HL-60 (cell line): ENCODE measurements around the gene BICD2.

Experiments
- DNase-seq, 2 experiments: peaks; one replicate each; pipeline ENCODE4 v3.0.0-alpha.2; 2010 to 2020; ENCODE audit warnings: low read depth in 1 of 2, low spot score in 1 of 2
- H3K27ac ChIP-seq: fragments of 250-450 bp; sonication (Bioruptor Pico); replicated peaks from 2 replicates; pipeline ENCODE4 v1.5.1; 2020; ENCODE audit warnings: mild to moderate bottlenecking, moderate library complexity
- H3K27me3 ChIP-seq: fragments of 250-450 bp; sonication (Bioruptor Pico); 2 replicates; pipeline ENCODE4 v1.5.1; 2021; ENCODE audit warnings: mild to moderate bottlenecking, moderate library complexity; ENCODE audit not compliant: insufficient read depth, poor library complexity, severe bottlenecking
- H3K4me3 ChIP-seq: replicated peaks from 2 replicates; pipeline ENCODE4 v1.5.1; 2011; ENCODE audit warnings: mild to moderate bottlenecking, control low read depth, low read length; ENCODE audit not compliant: insufficient read depth
- CTCF ChIP-seq: IDR thresholded peaks from one replicate; pipeline ENCODE4 v1.5.1; 2011; ENCODE audit warnings: low read length, control low read depth, inconsistent platforms; ENCODE audit not compliant: insufficient read depth
- GABPA ChIP-seq: IDR thresholded peaks from 2 replicates; pipeline ENCODE4 v1.6.1; 2012; ENCODE audit warnings: low read depth
- POLR2AphosphoS5 ChIP-seq: IDR thresholded peaks from 2 replicates; pipeline ENCODE4 v1.6.1; 2012; ENCODE audit warnings: low read depth
- REST ChIP-seq: IDR thresholded peaks from 2 replicates; pipeline ENCODE4 v1.6.1; 2012; ENCODE audit warnings: low read depth; ENCODE audit not compliant: insufficient replicate concordance
- SPI1 ChIP-seq: IDR thresholded peaks from 2 replicates; pipeline ENCODE4 v1.6.1; 2012; ENCODE audit warnings: low read depth, mild to moderate bottlenecking, borderline replicate concordance

Gene BICD2

GRCh38 chr9:92754091-92754745 lies 10.4 kb downstream of the BICD2 start:
- Histone ChIP-seq H3K4me3 (no peak overlapping the region), H3K27me3 (no peaks in the 10 kb centered on the region), H3K27ac (no peak overlapping the region)
- no peak for DNase-seq
- TF ChIP-seq GABPA (no peak), SPI1 (no peak), REST (no peak), POLR2AphosphoS5 (no peak)

- Histone ChIP-seq H3K27ac (no peak overlapping the region), H3K27me3 (no peaks in the 10 kb centered on the region), H3K4me3 (no peak overlapping the region)
- DNase-seq = no peak
- TF ChIP-seq GABPA (no peak), SPI1 (no peak), REST (no peak)
Measured at GRCh38 chr9:92752812-92753404, 11.7 kb downstream of the BICD2 start.

- Histone ChIP-seq H3K4me3 (no peak overlapping the region), H3K27ac (no peak overlapping the region), H3K27me3 (no peaks in the 10 kb centered on the region)
- DNase-seq = peak in 1 of 2 experiments; percentile 70
- TF ChIP-seq POLR2AphosphoS5 (no peak), SPI1 (no peak), GABPA (no peak), REST (no peak), CTCF (no peak)
Measured at GRCh38 chr9:92749934-92750315, 14.7 kb downstream of the BICD2 start.
